H9 (cell line): ENCODE data around the gene HOXA9. TPM values are rescaled to one million over a fixed set of nuclear protein-coding genes. Genes with fewer than 3 reads are reported as not detected.

Experiments used
- DNase-seq: peaks from one replicate; pipeline ENCODE4 v3.0.0-alpha.2; 2017
- H2AFZ ChIP-seq: one replicate; pipeline ENCODE4 v1.6.1; 2013; ENCODE audit warnings: mild to moderate bottlenecking, low read length, control low read depth, moderate library complexity
- H2AK5ac ChIP-seq: 2 replicates; pipeline ENCODE4 v1.6.1; 2013; ENCODE audit warnings: low read length, control low read depth, mixed read lengths; ENCODE audit not compliant: insufficient read length
- H2BK120ac ChIP-seq: one replicate; pipeline ENCODE4 v1.6.1; 2013; ENCODE audit warnings: low read depth, mild to moderate bottlenecking, low read length, control low read depth, inconsistent platforms; ENCODE audit not compliant: poor library complexity, severe bottlenecking
- H2BK12ac ChIP-seq: 2 replicates; pipeline ENCODE4 v1.6.1; 2013; ENCODE audit warnings: low read length, control low read depth, mixed read lengths, low read depth; ENCODE audit not compliant: insufficient read length
- H2BK15ac ChIP-seq: 2 replicates; pipeline ENCODE4 v1.6.1; 2013; ENCODE audit warnings: low read depth, low read length, control low read depth
- H2BK20ac ChIP-seq: one replicate; pipeline ENCODE4 v1.6.1; 2013; ENCODE audit warnings: low read depth, mild to moderate bottlenecking, low read length, control low read depth, inconsistent platforms; ENCODE audit not compliant: poor library complexity, severe bottlenecking
- H2BK5ac ChIP-seq: 2 replicates; pipeline ENCODE4 v1.6.1; 2013; ENCODE audit warnings: low read length, control low read depth, mixed read lengths; ENCODE audit not compliant: insufficient read length
- H3K14ac ChIP-seq: 2 replicates; pipeline ENCODE4 v1.6.1; 2013; ENCODE audit warnings: low read length, control low read depth; ENCODE audit not compliant: insufficient read depth
- H3K18ac ChIP-seq: 2 replicates; pipeline ENCODE4 v1.6.1; 2013; ENCODE audit warnings: low read depth, mild to moderate bottlenecking, mixed read lengths, low read length, control low read depth; ENCODE audit not compliant: insufficient read length
- H3K23ac ChIP-seq: 2 replicates; pipeline ENCODE4 v1.6.1; 2013; ENCODE audit warnings: low read length, control low read depth, mixed read lengths, low read depth; ENCODE audit not compliant: insufficient read length
- H3K23me2 ChIP-seq: 2 replicates; pipeline ENCODE4 v1.6.1; 2013; ENCODE audit warnings: low read depth, mild to moderate bottlenecking, mixed read lengths, low read length, control low read depth; ENCODE audit not compliant: insufficient read length, poor library complexity, severe bottlenecking
- H3K27ac ChIP-seq: 2 replicates; pipeline ENCODE4 v1.5.1; 2013; ENCODE audit warnings: low read length, control low read depth, mixed read lengths, low read depth; ENCODE audit not compliant: insufficient read length
- H3K27me3 ChIP-seq: 2 replicates; pipeline ENCODE4 v1.6.1; 2013; ENCODE audit warnings: low read length, control low read depth, inconsistent platforms; ENCODE audit not compliant: insufficient read depth
- H3K4ac ChIP-seq: 2 replicates; pipeline ENCODE4 v1.6.1; 2013; ENCODE audit warnings: low read depth, mild to moderate bottlenecking, control low read depth, inconsistent platforms, low read length, moderate library complexity
- H3K4me1 ChIP-seq: 2 replicates; pipeline ENCODE4 v1.6.1; 2013; ENCODE audit warnings: low read length, control low read depth, inconsistent platforms; ENCODE audit not compliant: insufficient read depth
- H3K4me2 ChIP-seq: 2 replicates; pipeline ENCODE4 v1.6.1; 2013; ENCODE audit warnings: low read length, control low read depth, mixed read lengths; ENCODE audit not compliant: insufficient read length, insufficient read depth
- H3K56ac ChIP-seq: 2 replicates; pipeline ENCODE4 v1.6.1; 2013; ENCODE audit warnings: low read depth, mild to moderate bottlenecking, mixed read lengths, low read length, control low read depth; ENCODE audit not compliant: insufficient read length
- H3K79me1 ChIP-seq: 2 replicates; pipeline ENCODE4 v1.6.1; 2013; ENCODE audit warnings: low read depth, mild to moderate bottlenecking, moderate library complexity, low read length, control low read depth, inconsistent platforms; ENCODE audit not compliant: insufficient read depth, poor library complexity, severe bottlenecking
- H3K79me2 ChIP-seq: 2 replicates; pipeline ENCODE4 v1.6.1; 2013; ENCODE audit warnings: low read length, control low read depth, inconsistent platforms; ENCODE audit not compliant: insufficient read depth
- H3K9ac ChIP-seq: 2 replicates; pipeline ENCODE4 v1.6.1; 2013; ENCODE audit warnings: low read length, control low read depth, mixed read lengths; ENCODE audit not compliant: insufficient read length; ENCODE audit errors: extremely low read depth
- H3K9me3 ChIP-seq: one replicate; pipeline ENCODE4 v1.6.1; 2013; ENCODE audit warnings: low read depth, low read length, inconsistent platforms; ENCODE audit not compliant: control insufficient read depth
- H3T11ph ChIP-seq: one replicate; pipeline ENCODE4 v1.6.1; 2013; ENCODE audit warnings: mild to moderate bottlenecking, low read length, control low read depth, inconsistent platforms
- H4K20me1 ChIP-seq: one replicate; pipeline ENCODE4 v1.6.1; 2013; ENCODE audit not compliant: control insufficient read depth, insufficient read length, insufficient read depth
- H4K5ac ChIP-seq: 2 replicates; pipeline ENCODE4 v1.6.1; 2013; ENCODE audit warnings: low read depth, mild to moderate bottlenecking, mixed read lengths, low read length, control low read depth; ENCODE audit not compliant: insufficient read length
- H4K8ac ChIP-seq: replicated peaks from 2 replicates; pipeline ENCODE4 v1.6.1; 2013; ENCODE audit warnings: low read length, control low read depth, mixed read lengths, low read depth; ENCODE audit not compliant: insufficient read length
- H4K91ac ChIP-seq: 2 replicates; pipeline ENCODE4 v1.6.1; 2013; ENCODE audit warnings: low read depth, mild to moderate bottlenecking, moderate library complexity, mixed read lengths, low read length, control low read depth; ENCODE audit not compliant: insufficient read length
- H3K27ac Mint-ChIP-seq, 3 experiments: 2 replicates in 2 of 3; 3 replicates in 1 of 3; pipeline ENCODE4 v1.8.0; 2020 to 2021; ENCODE audit warnings: mixed read lengths in 3 of 3, mild to moderate bottlenecking in 1 of 3, moderate library complexity in 1 of 3
- H3K27me3 Mint-ChIP-seq: 2 replicates; pipeline ENCODE4 v1.8.0; 2021; ENCODE audit warnings: low read depth, mild to moderate bottlenecking, moderate library complexity, mixed read lengths
- H3K36me3 Mint-ChIP-seq, 3 experiments: 2 replicates in 2 of 3; 3 replicates in 1 of 3; pipeline ENCODE4 v1.8.0; 2020 to 2021; ENCODE audit warnings: low read depth in 3 of 3, mixed read lengths in 3 of 3; ENCODE audit not compliant: insufficient read depth in 1 of 3
- H3K4me1 Mint-ChIP-seq, 2 experiments: 2 replicates each; pipeline ENCODE4 v1.8.0; 2020; ENCODE audit warnings: mixed read lengths in 2 of 2
- H3K4me3 Mint-ChIP-seq, 2 experiments: 2 replicates in 1 of 2; 3 replicates in 1 of 2; pipeline ENCODE4 v1.8.0; 2020 to 2021; ENCODE audit warnings: mild to moderate bottlenecking in 2 of 2, mixed read lengths in 2 of 2, moderate library complexity in 1 of 2
- H3K9me3 Mint-ChIP-seq, 2 experiments: 2 replicates in 1 of 2; 3 replicates in 1 of 2; pipeline ENCODE4 v1.8.0; 2020; ENCODE audit warnings: mild to moderate bottlenecking in 2 of 2, mixed read lengths in 2 of 2, moderate library complexity in 1 of 2
- CTCF ChIP-seq: fragments of 200-600 bp; sonication (generic); conservative IDR thresholded peaks from 3 replicates; pipeline ENCODE4 v1.8.0; 2021; ENCODE audit warnings: antibody characterized with exemption, mild to moderate bottlenecking
- WGBS: extraction: QIAGEN DNeasy Blood & Tissue Kit; methylation state at CpG from one replicate; pipeline ENCODE4 v1.1.7; 2013; ENCODE audit warnings: missing lambda C conversion rate, low lambda C conversion rate, mixed read lengths; ENCODE audit not compliant: insufficient read length; ENCODE audit errors: extremely low coverage; 5-methylcytosine and 5-hydroxymethylcytosine counted together
- total RNA-seq: library from RNA; stranded (reverse); gene quantifications from 2 replicates; pipeline ENCODE4 v1.2.1, GENCODE V29; 2021

The HOXA9 gene
- total RNA-seq, 1 experiment from 2014 or later: not detected

GRCh38 chr7:27126596-27127327 is 38.6 kb downstream of the HOXA9 start:
- no peak for TF ChIP-seq CTCF
- H3K14ac ChIP-seq: no peak overlapping the region
- H3K4me1 Mint-ChIP-seq: peaks cover 0 to 10% of the 10 kb centered on the region in 2 experiments; a peak in 1 of 4 replicates
- no peak overlapping the region for H4K5ac ChIP-seq
- peaks cover 97% of the 10 kb centered on the region for H3K27me3 Mint-ChIP-seq
- no peak overlapping the region for H3K56ac ChIP-seq
- no peaks in the 10 kb centered on the region; a peak in 1 of 7 replicates for H3K36me3 Mint-ChIP-seq
- H3T11ph ChIP-seq: no peak overlapping the region
- no peak overlapping the region for H3K4ac ChIP-seq
- peaks cover 95% of the 10 kb centered on the region for H3K27me3 ChIP-seq
- H3K27ac Mint-ChIP-seq: no peak overlapping the region
- no peak overlapping the region for H2BK20ac ChIP-seq
- no peak overlapping the region for H2BK12ac ChIP-seq
- H4K91ac ChIP-seq: no peak overlapping the region
- H3K4me3 Mint-ChIP-seq: no peak overlapping the region
- no peak overlapping the region for H3K18ac ChIP-seq
- no peak overlapping the region for H2BK120ac ChIP-seq
- H3K4me2 ChIP-seq: no peak overlapping the region
- H2AFZ ChIP-seq: no peak overlapping the region
- H3K79me2 ChIP-seq: no peaks in the 10 kb centered on the region
- no peak overlapping the region for H3K23ac ChIP-seq
- no peak for DNase-seq
- no peaks in the 10 kb centered on the region for H3K79me1 ChIP-seq
- H3K9me3 ChIP-seq: no peaks in the 10 kb centered on the region
- no peak overlapping the region for H2BK15ac ChIP-seq
- peaks cover 8 to 9% of the 10 kb centered on the region in 2 experiments; a peak in 4 of 5 replicates for H3K9me3 Mint-ChIP-seq
- H3K9ac ChIP-seq: no peak overlapping the region
- H2BK5ac ChIP-seq: no peak overlapping the region
- no peaks in the 10 kb centered on the region for H3K23me2 ChIP-seq
- H4K20me1 ChIP-seq: peaks cover 2% of the 10 kb centered on the region
- no peak overlapping the region for H2AK5ac ChIP-seq
- WGBS: no CpG with 5 or more reads among the region's 3 CpGs
- no peak overlapping the region for H3K27ac ChIP-seq
- H4K8ac ChIP-seq: no peak overlapping the region
- H3K4me1 ChIP-seq: no peaks in the 10 kb centered on the region
